SK-N-SH treated with all-trans-retinoic acid at 6 μM for 48 hours (cell line): Measurements from ENCODE around the gene RIN3.

Source experiments
- BACH2 ChIP-seq: fragments of 250-450 bp; sonication (Bioruptor Pico); IDR thresholded peaks from 2 replicates; pipeline ENCODE4 v1.9.0; 2021; ENCODE audit warnings: mild to moderate bottlenecking, borderline replicate concordance
- GLIS3 ChIP-seq: fragments of 250-450 bp; sonication (Bioruptor Pico); IDR thresholded peaks from 2 replicates; pipeline ENCODE4 v1.5.0; 2020; ENCODE audit warnings: mild to moderate bottlenecking, moderate library complexity
- OSR1 ChIP-seq: fragments of 250-450 bp; sonication (Bioruptor Pico); IDR thresholded peaks from 2 replicates; pipeline ENCODE4 v1.8.0; 2022; ENCODE audit warnings: moderate library complexity, mild to moderate bottlenecking, inconsistent platforms
- PATZ1 ChIP-seq: fragments of 250-450 bp; sonication (Bioruptor Pico); IDR thresholded peaks from 2 replicates; pipeline ENCODE4 v1.8.0; 2020; ENCODE audit warnings: mild to moderate bottlenecking, moderate library complexity, borderline replicate concordance
- PPARA ChIP-seq: fragments of 250-450 bp; sonication (Bioruptor Pico); IDR thresholded peaks from 2 replicates; pipeline ENCODE4 v1.5.0; 2020; ENCODE audit warnings: mild to moderate bottlenecking, borderline replicate concordance
- RARB ChIP-seq: fragments of 250-450 bp; sonication (Bioruptor Pico); IDR thresholded peaks from 2 replicates; pipeline ENCODE4 v1.8.0; 2021; ENCODE audit warnings: mild to moderate bottlenecking, moderate library complexity
- ZC3H10 ChIP-seq: fragments of 250-450 bp; sonication (Bioruptor Pico); IDR thresholded peaks from 2 replicates; pipeline ENCODE4 v1.5.1; 2021; ENCODE audit warnings: mild to moderate bottlenecking, moderate library complexity
- ZFP3 ChIP-seq: fragments of 250-450 bp; sonication (Bioruptor Pico); IDR thresholded peaks from 2 replicates; pipeline ENCODE4 v1.5.0; 2020; ENCODE audit warnings: mild to moderate bottlenecking, moderate library complexity
- ZFP30 ChIP-seq: fragments of 450-650 bp; formaldehyde crosslinking; IDR thresholded peaks from 2 replicates; pipeline ENCODE4 v1.5.0; 2022; ENCODE audit warnings: mild to moderate bottlenecking, moderate library complexity
- TF ChIP-seq, protein P1 (sequence below): fragments of 250-450 bp; sonication (Bioruptor Pico); IDR thresholded peaks from 2 replicates; pipeline ENCODE4 v1.5.0; 2020; ENCODE audit warnings: mild to moderate bottlenecking, moderate library complexity
- TF ChIP-seq, protein P2 (sequence below): fragments of 250-450 bp; sonication (Bioruptor Pico); IDR thresholded peaks from 2 replicates; pipeline ENCODE4 v1.5.1; 2020; ENCODE audit warnings: low read depth, mild to moderate bottlenecking, moderate library complexity

GRCh38 chr14:92654239-92654901 is 140.8 kb downstream of the RIN3 start:
- TF ChIP-seq PATZ1 (no peak), ZFP30 (CRISPR knock-in tag) (no peak), PPARA (CRISPR knock-in tag) (no peak), ZFP3 (CRISPR knock-in tag) (no peak), BACH2 (CRISPR knock-in tag) (no peak), OSR1 (CRISPR knock-in tag) (no peak), ZC3H10 (CRISPR knock-in tag) (no peak), GLIS3 (CRISPR knock-in tag) (no peak), RARB (no peak)
- TF ChIP-seq, protein P1, sequence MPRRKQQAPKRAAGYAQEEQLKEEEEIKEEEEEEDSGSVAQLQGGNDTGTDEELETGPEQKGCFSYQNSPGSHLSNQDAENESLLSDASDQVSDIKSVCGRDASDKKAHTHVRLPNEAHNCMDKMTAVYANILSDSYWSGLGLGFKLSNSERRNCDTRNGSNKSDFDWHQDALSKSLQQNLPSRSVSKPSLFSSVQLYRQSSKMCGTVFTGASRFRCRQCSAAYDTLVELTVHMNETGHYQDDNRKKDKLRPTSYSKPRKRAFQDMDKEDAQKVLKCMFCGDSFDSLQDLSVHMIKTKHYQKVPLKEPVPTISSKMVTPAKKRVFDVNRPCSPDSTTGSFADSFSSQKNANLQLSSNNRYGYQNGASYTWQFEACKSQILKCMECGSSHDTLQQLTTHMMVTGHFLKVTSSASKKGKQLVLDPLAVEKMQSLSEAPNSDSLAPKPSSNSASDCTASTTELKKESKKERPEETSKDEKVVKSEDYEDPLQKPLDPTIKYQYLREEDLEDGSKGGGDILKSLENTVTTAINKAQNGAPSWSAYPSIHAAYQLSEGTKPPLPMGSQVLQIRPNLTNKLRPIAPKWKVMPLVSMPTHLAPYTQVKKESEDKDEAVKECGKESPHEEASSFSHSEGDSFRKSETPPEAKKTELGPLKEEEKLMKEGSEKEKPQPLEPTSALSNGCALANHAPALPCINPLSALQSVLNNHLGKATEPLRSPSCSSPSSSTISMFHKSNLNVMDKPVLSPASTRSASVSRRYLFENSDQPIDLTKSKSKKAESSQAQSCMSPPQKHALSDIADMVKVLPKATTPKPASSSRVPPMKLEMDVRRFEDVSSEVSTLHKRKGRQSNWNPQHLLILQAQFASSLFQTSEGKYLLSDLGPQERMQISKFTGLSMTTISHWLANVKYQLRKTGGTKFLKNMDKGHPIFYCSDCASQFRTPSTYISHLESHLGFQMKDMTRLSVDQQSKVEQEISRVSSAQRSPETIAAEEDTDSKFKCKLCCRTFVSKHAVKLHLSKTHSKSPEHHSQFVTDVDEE = no peak
- TF ChIP-seq, protein P2, sequence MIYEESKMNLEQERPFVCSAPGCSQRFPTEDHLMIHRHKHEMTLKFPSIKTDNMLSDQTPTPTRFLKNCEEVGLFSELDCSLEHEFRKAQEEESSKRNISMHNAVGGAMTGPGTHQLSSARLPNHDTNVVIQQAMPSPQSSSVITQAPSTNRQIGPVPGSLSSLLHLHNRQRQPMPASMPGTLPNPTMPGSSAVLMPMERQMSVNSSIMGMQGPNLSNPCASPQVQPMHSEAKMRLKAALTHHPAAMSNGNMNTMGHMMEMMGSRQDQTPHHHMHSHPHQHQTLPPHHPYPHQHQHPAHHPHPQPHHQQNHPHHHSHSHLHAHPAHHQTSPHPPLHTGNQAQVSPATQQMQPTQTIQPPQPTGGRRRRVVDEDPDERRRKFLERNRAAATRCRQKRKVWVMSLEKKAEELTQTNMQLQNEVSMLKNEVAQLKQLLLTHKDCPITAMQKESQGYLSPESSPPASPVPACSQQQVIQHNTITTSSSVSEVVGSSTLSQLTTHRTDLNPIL (CRISPR knock-in tag) = no peak
